Activated CD4-positive, alpha-beta T cell treated with anti-CD3 and anti-CD28 coated beads for 4 hours (primary cell): Measurements from ENCODE around the gene CIAPIN1.
"Not testable (repeated sequence)": the region's sequence is repeated elsewhere in the genome, so short reads cannot be mapped to it uniquely, and the experiment has no call there.

Experiments used
- DNase-seq, 2 donors: peaks; one replicate each; pipeline ENCODE4 v3.0.0-alpha.2; 2020

The CIAPIN1 gene

GRCh38 chr16:57476546-57477410 is 29.6 kb upstream of the CIAPIN1 start:
- DNase-seq, result no peak

DNA sequence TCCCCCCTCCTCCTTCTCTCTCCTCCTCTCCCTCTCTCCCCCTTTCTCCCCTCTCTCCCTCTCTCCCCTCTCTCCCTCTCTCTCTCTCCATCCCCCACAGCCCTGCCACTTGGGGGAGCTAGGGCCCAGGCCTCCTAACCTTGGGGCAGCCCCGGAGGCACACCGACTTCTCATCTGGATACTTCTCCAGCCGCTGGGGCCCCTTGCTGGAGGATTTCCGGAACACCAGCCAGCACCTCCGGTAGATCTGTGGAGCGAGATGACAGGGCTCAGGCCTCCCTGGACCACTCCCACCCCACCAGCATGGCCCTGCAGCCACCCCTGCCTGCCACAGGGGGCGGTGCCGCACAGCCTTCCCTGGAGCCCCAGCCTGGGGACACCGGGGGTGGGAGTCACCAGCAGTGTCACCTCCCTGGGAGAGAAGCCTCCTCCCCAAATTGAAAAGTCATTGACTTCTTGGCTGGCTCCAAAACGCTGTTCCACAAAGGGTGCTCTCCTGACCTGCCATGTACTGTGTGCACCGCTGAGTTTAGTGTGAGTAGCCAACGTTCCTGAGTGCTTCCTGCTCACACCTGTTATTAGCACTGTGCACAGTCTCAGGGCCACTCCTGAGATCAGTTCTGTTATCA is 28.6 kb upstream of the CIAPIN1 start:
- peak; percentile 33 to 71 for DNase-seq

- DNase-seq, result no peak
Observed at GRCh38 chr16:57474671-57475661, 27.8 kb upstream of the CIAPIN1 start.

GRCh38 chr16:57473906-57474305 is 26.7 kb upstream of the CIAPIN1 start:
- DNase-seq, result no peak

DNA sequence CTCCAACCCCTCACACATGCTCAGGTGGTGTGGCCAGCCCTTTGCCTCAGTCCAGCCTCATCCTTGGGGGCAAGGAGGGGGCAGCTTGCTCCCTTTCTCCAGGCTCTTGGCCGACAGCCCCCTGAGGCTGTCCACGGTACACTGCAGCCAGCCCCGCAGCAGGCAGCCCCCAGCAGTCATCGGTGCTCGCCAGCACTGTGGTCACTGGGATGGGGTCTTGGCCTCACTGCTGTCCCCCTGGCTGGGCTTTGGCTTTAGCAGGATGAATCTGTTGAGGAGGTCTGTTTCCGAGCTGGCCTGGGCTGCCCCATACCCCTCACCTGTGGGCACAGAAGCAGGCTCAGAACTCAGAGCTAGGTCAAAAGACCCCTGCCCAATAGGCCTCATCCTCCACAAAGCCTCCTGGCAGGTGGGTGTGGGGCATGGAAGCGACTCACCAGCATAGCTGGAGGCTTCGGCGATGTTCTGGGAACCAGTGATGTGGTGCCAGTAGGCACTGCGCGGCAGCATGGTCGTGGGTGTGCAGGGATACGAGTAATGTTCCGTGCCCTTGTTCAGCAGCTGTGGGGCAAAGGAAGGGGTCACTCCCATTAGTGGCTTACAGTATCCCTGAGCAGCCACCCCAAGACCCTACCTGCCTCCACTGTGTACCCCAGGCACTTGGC is 26.1 kb upstream of the CIAPIN1 start:
- DNase-seq, result no peak

DNA sequence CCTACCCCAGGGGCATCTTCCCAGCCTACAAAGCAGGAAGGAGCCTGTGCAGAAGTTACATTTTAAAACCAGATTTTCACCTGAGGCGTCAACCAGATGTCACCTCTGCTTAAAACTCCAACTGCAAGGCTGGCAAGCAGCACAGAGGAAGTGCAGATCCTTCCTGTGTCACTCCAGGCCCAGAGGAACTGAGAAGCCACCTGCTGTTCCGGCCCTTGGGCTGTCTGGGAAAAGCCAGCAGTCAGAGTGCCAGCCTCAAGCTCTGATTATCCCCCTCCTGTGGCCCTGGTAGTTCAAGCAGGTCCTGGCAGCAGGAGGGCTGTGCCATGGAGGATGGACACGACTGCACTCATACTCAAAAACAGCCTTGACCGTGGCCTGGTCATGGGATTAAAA is 25.5 kb upstream of the CIAPIN1 start:
- DNase-seq, result no peak

DNA sequence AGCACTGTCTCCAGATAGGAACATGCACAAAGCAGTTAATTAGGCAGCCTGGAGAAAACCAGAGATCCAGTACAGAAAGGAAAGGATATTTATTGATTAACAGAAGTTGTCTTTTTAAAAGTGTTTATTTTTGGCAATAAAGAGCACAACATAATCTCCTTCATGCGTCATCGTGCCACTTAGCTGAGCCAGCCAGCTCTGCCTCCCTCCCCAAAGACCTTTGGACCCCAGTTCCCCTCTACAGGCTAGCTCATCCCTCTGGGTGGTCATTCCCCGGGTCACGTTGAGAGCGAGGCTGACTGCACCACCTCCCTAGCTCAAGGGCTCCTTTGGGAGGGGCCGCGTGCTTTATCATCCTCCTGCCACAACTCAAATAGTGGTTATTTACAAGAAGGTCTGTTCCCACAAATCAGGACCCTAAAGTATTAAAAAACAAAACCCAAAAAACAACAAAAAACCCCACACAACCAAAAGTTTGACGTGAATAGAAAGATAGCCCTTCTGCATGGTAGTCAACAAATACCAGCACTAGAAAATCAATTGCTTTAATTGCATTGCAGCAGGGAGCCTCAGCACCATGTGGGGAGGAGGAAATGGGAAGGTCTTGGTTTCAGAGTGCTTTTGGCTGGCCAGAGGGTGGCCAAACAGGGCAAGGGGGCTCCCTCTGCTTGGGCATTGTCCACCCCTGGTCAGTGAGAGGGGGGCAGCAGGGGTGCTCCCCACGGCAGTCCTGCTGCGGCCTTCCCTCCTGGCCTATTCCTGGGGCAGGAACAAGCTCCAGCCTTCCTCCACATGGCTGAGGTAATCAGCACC is 24.9 kb upstream of the CIAPIN1 start:
- no peak for DNase-seq

GRCh38 chr16:57471209-57471608 is 24.0 kb upstream of the CIAPIN1 start:
- DNase-seq, result no peak

- DNase-seq, result no peak
Observed at GRCh38 chr16:57470711-57471110, 23.5 kb upstream of the CIAPIN1 start.

DNA sequence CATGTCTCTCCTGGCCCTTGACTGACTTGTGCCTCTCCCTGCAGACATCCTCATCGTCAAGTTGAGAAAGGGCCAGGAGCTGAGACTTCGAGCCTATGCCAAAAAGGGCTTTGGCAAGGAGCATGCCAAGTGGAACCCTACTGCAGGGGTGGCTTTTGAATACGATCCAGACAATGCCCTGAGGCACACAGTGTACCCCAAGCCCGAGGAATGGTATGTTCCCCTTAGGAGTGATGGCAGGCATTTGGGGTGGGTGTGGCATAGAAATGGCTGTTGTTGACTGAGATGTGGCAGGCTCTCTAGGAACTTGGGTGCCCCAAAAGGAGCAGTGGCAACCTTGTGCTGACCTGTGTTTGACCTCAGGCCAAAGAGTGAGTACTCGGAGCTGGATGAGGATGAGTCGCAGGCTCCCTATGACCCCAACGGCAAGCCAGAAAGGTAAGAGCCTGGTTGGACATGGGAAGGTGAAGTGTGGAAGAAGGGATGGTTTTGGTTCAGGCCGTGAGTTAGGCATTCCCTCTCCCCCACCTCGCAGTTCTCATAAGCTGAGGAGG is 22.8 kb upstream of the CIAPIN1 start:
- no peak for DNase-seq

DNA sequence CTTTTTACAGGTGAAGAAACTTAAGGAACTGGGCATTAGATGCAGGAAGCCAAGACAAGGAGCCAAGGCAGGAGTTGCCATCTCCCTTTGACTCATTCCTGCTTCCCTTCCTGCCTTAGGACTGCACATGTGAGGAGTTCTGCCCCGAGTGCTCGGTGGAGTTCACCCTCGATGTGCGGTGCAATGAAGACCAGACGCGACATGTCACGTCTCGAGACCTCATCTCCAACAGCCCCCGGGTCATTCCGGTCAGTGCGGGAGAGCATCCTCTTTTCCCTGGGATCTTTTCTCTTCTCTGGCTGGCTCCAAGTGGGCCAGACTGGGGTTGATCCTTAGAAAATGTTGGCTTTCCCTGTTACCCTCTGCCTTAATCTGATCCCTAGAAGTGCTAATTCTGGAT is 21.9 kb upstream of the CIAPIN1 start:
- no peak for DNase-seq

DNA sequence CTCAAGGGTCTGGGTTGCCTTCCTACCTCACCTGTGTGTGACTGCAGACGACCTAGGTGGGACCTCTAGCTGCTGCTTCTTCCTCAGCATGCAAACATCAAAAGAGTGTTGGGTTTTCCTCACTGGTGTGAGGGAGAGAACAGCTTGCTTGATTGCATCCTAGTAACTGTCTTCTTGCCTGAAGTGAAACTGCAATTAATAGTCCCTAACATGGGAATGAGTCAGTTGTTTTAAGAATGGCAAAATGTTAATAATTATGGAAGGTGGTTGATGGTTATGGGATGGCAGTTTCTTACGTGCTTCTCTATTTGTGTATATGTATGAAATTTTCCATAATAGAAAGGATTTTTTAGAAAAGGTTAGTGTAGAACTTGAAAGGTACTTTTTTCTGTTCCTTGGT is 21.2 kb upstream of the CIAPIN1 start:
- DNase-seq, result no peak

- no peak for DNase-seq
Observed at GRCh38 chr16:57464523-57464922, 17.3 kb upstream of the CIAPIN1 start.

- no peak for DNase-seq
Observed at GRCh38 chr16:57462978-57463362, 15.8 kb upstream of the CIAPIN1 start.

- DNase-seq, result peak; percentile 88 to 93
Observed at GRCh38 chr16:57462209-57462977, 15.2 kb upstream of the CIAPIN1 start, which contains the start of gene POLR2C. Gene POLR2C, plus strand, starts transcription at chr16:57462679. Its CDS starts 46 bp downstream, at chr16:57462725.

DNA sequence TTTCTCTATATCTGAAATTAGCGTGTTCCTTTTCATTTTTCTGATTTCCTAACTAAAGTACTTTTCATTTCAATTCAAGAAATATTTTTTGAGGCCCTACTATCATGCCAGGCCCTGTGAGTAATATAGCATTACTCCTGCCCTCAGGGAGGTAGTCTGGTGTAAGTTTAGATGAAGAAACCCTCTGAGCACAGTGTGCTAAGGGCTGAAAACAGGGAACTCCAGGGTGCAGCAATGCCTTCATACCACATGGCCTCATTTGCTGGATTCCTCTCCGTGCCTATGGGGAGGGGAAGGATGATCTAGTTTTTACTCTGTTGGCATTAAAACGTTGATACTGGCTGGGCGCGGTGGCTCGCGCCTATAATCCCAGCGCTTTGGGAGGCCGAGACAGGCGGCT is 4.8 kb upstream of the CIAPIN1 start:
- no peak for DNase-seq

DNA sequence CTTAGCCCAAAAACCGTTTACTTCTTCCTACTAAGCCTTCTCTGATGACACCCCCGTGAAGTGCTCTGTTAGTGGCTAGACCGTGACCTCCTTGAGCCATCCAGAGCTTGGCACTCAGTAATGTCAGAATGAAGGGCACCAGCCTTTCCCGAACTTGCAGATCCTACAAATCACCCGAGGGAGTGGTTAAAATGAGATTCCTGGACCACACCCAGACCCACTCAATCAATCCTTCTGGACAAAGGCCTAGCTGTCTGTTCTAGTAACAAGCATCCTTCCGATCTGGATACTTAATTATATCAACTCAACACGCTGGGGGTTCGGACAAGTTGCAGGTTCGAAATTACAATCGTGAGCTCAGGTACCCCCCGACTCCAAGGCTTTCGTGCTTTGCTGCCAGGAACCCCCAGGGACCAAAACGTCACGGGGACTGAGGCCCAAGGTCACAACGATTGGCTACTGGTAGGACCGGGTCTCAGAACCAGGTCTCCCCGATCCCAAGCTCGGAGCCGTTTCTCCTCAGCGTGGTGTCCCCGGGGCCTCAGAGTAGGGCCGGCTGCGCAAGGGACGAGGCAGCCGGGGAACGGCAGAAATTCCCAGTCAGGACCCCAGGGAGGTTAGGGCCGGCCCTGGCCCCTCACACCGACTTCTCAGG is 527 bp downstream of the CIAPIN1 start:
- DNase-seq, result peak; percentile 14 to 21

GRCh38 chr16:57445510-57445909 is 1.7 kb downstream of the CIAPIN1 start:
- no peak for DNase-seq

- DNase-seq, result no peak
Observed at GRCh38 chr16:57444711-57445110, 2.5 kb downstream of the CIAPIN1 start.

- not testable (repeated sequence) for DNase-seq
Observed at GRCh38 chr16:57440551-57440950, 6.6 kb downstream of the CIAPIN1 start.
